HG03457 (cell line): ENCODE measurements around the gene HPD.
"Not testable (repeated sequence)": the region's sequence is repeated elsewhere in the genome, so short reads cannot be mapped to it uniquely, and the experiment has no call there.

Source experiments
- ATAC-seq: cut with Tn5 transposase; IDR thresholded peaks from one replicate; pipeline ENCODE4 v1.9.1; 2021; ENCODE audit warnings: moderate number of reproducible peaks; ENCODE audit not compliant: unreplicated experiment

HPD gene

DNA sequence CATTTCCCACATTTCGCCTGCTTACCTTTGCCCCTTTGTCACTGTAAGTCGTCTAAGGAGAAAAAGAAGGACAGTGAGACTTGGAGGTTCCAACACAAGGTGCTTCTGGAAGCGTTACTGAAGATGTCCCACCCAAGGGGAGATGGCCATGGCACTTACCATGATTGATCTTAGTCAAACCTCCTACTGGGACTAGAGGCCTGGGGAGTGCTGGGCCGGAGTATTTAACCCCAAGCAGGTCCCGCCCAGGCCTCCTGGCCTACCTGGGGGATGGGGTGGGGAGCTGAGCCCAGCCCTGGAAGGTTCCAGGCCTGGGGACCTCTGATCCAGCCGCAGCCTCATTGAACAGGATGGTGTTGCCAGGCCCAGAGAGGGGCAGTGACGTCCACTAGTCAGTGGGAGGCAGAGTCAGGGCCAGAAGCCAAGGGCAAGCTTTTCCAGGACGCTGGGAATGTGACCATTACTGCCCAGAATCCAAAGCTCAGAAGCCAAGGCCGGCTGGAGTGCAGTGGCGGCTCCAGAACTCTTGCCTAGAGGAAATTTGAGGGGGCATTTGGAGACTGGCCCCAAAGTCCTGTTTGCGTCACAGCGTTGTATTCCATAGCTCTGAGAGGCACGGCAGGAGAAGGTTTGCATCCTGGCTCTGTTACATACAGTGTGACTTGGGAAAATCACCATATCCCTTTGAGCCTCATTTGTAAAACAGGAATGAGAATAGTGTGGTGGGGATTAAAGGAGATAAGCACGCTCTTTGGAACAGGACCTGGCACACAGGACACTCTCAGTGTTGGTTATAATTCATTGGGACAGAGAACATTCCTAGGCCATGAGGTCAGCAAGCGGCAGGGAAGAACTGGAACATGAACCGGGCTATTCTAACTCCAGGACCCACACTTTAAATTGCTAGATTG is at the start of gene HPD:
TSS of gene HPD (minus strand) at position 198 of the 911 bp plus-strand sequence. CDS start at position 162, 36 bp downstream.
- ATAC-seq = no peak

DNA sequence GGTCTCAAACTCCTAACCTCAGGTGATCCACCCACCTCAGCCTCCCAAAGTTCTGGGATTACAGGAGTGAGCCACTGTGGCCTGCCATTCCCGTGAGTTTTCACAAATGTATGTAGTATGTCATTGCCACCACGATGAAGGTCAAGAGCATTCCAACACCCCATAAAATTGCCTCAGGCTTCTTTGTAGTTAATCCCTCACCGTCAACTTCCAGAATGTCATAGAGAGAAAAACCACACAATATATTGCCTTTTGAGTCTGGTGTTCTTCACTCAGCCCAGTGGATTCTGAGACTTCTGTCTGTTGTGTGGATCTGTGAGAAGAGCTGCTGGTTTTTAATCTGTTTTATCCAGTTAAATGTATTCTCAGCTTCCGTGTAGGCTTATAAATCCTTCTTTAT is 47.1 kb upstream of the HPD start:
- ATAC-seq = no peak

DNA sequence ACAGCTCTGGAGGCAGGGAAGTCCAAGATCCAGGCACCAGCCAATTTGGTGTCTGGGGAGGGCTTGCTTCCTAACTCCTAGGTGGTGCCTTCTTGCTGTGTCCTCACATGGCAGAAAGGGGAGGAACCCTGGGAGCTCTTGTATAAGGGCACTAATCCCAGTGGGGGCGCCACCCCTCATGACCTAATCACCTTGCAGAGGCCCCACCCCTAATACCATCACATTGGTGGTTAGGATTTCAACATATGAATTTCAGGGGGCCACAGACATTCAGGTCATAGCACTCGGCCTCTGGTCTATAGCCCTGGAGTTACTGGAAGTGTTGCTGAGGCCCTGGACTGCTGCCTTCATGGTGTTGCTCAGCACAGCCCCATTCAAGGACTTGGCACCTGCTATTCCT is 44.5 kb upstream of the HPD start:
- ATAC-seq = no peak

DNA sequence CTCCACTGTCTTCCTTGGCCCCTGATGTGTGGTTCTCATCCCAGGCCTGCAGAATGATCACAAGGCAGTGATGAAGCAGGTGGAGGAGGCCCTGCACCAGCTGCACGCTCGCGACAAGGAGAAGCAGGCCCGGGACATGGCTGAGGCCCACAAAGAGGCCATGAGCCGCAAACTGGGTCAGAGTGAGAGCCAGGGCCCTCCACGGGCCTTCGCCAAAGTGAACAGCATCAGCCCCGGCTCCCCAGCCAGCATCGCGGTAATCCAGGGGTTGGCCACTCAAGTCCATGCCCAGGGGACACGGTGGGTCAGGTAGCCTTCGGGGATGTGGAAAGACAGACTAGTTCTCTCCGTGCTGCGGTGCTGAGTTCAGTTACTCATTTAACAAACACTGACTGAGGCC is 40.9 kb upstream of the HPD start:
- ATAC-seq = no peak

GRCh38 chr12:121898287-121898686 is 39.6 kb upstream of the HPD start:
- ATAC-seq = no peak

DNA sequence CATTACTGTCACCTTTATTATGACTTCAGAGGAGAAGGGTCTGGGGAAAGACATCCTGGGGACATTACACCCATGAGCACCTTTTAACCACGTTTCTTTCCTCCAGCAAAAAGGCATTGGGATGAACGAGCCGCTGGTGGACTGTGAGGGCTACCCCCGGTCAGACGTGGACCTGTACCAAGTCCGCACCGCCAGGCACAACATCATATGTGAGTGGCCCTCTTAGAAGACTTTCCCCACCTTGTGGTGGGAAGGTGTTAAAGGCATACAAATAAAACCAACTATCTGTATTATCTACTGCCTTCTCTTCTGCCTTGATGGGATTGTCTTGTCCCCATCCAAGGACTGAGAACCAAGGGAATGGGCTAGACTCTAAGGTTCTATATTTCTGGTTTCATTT is 36.0 kb upstream of the HPD start:
- ATAC-seq = no peak

DNA sequence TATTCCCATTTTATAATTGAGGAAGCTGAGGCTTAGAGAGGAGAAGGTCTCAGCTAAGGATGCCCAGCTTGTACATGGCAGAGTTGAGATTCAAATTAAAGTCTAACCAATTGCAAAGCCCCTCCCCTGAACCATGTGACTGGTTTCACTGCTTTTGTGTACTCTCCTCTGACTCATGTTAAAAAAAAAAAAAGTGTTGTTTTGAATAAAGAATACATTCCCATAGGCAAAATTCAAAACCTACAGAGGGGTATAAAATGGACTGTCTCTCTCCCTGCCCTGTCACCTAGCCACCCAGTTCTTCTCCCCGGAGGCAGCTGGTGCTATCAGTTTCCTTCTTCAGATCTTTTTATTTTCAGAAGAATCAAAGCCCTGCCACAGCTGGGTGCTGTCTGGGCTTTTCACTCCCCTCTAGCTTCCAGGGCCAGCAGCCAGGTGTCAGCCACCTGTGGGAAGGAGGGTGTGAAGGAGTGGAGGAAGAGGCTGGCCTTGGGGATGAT is 35.4 kb upstream of the HPD start:
- ATAC-seq = no peak

DNA sequence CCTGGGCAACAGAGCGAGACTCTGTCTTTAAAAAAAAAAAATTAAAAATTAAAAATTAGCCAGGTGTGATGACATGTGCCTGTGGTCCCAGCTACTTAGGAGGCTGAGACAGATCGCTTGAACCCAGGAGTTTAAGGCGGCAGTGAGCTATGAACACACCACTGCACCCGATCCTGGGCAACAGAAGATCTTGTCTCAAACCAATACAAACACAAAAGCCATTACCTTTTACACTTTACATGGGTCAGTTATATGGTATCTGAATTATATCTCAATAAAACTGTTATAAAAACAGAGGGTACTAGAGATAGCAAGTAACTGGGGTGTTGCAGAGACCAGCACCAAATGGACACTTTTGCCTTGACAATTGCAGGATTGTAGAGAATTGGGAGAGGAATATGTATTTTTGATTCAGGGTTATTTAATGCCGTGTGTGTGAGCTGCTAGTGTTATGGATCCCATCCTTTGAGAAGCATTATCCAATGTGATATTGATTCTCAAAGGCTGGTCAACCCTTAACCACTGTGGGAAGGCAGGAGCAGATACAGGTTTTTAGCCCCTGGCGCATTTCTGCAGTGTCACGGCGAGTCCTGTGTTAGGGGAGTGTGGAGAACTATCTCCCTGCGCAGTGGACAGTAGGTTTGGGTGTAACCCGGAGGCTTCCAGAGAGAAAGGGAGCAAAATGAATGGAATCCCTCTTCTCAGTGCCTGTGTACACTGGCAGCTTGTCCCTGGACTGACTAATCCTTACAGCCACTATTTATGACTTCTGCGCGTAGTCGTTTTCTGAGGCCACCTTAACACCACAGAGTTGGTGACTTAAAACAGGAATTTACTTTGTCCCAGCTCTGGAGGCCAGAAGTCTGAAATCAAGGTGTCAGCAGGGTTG is 34.3 kb upstream of the HPD start:
- no peak for ATAC-seq

GRCh38 chr12:121889661-121890060 is 31.0 kb upstream of the HPD start:
- not testable (repeated sequence) for ATAC-seq

DNA sequence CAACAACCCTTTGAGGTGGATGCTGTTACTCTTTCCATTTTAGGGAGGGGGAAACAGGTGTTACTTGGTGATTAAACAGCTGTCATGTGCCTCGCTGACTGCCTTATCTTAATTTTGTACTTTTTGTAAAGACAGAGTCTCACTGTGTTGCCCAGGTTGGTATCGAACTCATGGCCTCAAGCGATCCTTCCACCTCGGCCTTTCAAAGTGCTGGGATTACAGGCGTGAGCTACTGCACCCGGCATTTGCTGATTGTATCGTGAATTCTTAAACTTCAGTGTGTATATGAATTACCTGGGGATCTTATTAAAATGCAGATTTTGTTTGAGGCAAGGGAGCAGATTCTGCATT is 30.6 kb upstream of the HPD start:
- ATAC-seq = no peak

DNA sequence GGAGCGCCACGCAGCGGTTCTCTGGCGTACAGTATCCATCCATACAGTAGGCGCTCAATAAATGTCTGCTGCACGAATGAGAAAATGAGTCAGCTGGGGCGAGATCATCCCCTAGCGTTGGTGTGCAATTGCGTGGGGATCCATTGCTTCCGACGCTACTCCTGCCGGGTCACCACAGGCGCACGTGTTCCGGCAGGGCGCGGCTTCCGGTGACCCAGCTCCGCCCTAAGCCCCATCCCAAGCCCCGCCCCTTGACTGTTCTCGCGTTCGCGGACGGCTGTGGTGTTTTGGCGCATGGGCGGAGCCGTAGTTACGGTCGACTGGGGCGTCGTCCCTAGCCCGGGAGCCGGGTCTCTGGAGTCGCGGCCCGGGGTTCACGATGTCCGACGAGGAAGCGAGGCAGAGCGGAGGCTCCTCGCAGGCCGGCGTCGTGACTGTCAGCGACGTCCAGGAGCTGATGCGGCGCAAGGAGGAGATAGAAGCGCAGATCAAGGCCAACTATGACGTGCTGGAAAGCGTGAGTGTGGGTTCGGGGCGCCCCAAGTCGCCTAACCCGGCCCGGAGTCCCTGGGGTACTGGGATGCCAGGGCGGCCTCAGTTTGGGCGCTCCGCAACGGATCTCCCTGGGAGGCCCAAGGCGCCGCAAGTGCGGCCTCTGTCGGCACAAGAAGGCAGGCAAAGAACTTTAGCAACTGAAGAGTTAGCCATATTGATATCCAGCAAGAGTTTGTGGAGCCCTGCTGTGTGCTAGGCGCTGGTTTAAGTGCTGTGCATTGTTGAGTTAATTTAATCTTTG is 30.0 kb upstream of the HPD start, which contains the start of gene PSMD9:
TSS of gene PSMD9 (plus strand) at position 313 of the 796 bp plus-strand sequence. CDS start at position 380, 67 bp downstream.
- peak; percentile 79 for ATAC-seq

DNA sequence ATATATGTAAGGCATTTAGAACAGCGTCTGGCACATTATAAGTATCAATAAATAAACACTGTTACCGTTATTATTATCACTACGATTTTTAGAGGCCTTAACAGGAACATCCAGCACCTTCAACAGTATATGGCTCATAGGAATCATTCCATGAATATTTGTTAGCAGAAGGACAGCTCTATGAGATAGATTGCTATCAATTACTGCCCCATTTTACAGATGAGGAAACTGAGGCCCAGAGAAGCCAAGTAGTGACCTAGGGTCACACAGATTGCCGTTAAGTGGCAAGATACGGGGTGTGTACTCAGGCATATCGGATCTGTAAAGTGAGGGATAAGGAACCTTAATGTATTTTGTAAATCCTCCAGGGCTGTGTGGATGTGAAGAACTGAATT is 29.4 kb upstream of the HPD start:
- ATAC-seq = no peak

- ATAC-seq = not testable (repeated sequence)
Measured at GRCh38 chr12:121885129-121885528, 26.5 kb upstream of the HPD start.

GRCh38 chr12:121883315-121883660 is 24.6 kb upstream of the HPD start:
- ATAC-seq = no peak

GRCh38 chr12:121876080-121876447 is 17.4 kb upstream of the HPD start:
- ATAC-seq = not testable (repeated sequence)

- ATAC-seq = no peak
Measured at GRCh38 chr12:121875582-121875981, 16.9 kb upstream of the HPD start.

DNA sequence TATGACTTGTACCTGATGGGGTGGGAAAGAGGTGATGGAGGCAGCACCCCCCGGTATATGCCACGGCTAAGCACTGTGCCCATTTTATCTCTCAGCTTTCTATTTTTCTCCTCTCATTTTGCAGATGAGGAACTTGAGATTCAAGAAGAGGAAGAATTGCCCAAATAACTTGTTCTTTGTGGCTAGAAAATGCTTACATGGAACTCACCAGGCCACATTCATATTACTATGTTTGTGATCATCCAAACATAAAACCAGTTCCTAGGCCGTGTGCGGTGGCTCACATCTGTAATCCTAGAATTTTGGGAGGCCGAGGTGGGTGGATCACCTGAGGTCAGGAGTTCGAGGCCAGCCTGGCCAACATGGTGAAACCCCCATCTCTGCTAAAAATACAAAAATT is 15.4 kb upstream of the HPD start:
- no peak for ATAC-seq

GRCh38 chr12:121873216-121873569 is 14.5 kb upstream of the HPD start:
- no peak for ATAC-seq

DNA sequence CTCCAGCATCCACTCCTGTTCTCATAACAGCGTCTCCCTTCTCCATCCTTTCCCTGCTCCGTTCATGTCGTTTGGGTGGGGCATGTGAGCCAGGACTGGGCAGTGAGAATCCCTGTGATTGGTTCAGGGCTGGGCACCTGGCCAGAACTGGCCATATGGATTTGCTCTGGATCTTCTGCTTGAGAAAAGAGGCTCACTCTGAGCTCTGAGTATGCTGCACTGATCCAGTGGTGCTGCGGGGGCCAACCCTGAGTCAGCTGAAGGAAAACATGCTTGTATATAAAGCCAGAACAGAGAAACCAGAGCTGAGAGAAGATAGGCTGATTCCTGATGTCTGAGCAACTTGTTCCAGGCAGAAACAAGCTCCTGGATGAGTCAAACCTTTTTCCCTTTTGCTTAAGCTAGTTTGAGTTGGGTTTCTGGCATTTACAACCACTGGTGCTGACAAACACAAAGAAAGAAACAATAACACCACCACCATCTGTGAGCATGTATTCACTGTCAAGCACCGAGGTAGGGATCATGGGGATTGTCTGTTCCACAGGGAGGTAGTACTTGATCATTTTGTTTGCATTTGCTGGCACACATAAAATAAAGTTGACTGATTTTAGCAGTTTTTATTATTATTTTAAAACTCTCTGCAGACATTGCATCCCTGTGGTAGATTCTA is 14.0 kb upstream of the HPD start:
- no peak for ATAC-seq

- ATAC-seq = no peak
Measured at GRCh38 chr12:121871467-121871866, 12.8 kb upstream of the HPD start.
